Left ventricle myocardium inferior (tissue), 1 donor: ENCODE results near the gene HDAC7. TPM values are rescaled to one million over a fixed set of nuclear protein-coding genes. Genes with fewer than 3 reads are reported as not detected.

Experiments used
- DNase-seq: peaks from one replicate; pipeline ENCODE4 v3.0.0-alpha.2; 2020
- H3K27ac ChIP-seq: fragments of 200-600 bp; replicated peaks from 2 replicates; pipeline ENCODE4 v1.8.0; 2021
- H3K27me3 ChIP-seq: fragments of 200-600 bp; 2 replicates; pipeline ENCODE4 v1.8.0; 2021; ENCODE audit warnings: low read depth
- H3K36me3 ChIP-seq: fragments of 200-600 bp; 2 replicates; pipeline ENCODE4 v1.8.0; 2021
- H3K4me1 ChIP-seq: fragments of 200-600 bp; 2 replicates; pipeline ENCODE4 v1.8.0; 2021
- H3K4me3 ChIP-seq: fragments of 200-600 bp; 2 replicates; pipeline ENCODE4 v1.8.0; 2021; ENCODE audit warnings: mild to moderate bottlenecking, moderate library complexity
- H3K9me3 ChIP-seq: fragments of 200-600 bp; replicated peaks from 2 replicates; pipeline ENCODE4 v1.8.0; 2021
- CTCF ChIP-seq: fragments of 200-600 bp; IDR thresholded peaks from 2 replicates; pipeline ENCODE4 v1.8.0; 2021; ENCODE audit warnings: antibody characterized with exemption, mild to moderate bottlenecking, borderline replicate concordance
- intact Hi-C: fragments of 100-400 bp; cut with micrococcal nuclease; formaldehyde crosslinking; loops from one replicate; pipeline ENCODE4 v1.11.0; 2022
- total RNA-seq: library from RNA; stranded (reverse); fragmentation: NEBNext Ultra II Directional; extraction: Animal tissue kit (Norgen Biotek cat#: 25700); gene quantifications from one replicate; pipeline ENCODE4 v1.2.1, GENCODE V29; 2021
- donor health status: DM: no; HTN: yes; CAD: no; lungs with severe emphysema.

Gene HDAC7
- total RNA-seq, 1 donor from 2014 or later, result 47.1 TPM

GRCh38 chr12:47863985-47864384, 44.3 kb upstream of the HDAC7 start:
- Histone ChIP-seq H3K36me3 (no peaks in the 10 kb centered on the region), H3K4me1 (no peaks in the 10 kb centered on the region), H3K4me3 (no peak overlapping the region), H3K27ac (no peak overlapping the region), H3K27me3 (no peaks in the 10 kb centered on the region), H3K9me3 (no peaks in the 10 kb centered on the region)
- intact Hi-C loops, result no loop called here
- no peak for TF ChIP-seq CTCF
- no peak for DNase-seq

DNA sequence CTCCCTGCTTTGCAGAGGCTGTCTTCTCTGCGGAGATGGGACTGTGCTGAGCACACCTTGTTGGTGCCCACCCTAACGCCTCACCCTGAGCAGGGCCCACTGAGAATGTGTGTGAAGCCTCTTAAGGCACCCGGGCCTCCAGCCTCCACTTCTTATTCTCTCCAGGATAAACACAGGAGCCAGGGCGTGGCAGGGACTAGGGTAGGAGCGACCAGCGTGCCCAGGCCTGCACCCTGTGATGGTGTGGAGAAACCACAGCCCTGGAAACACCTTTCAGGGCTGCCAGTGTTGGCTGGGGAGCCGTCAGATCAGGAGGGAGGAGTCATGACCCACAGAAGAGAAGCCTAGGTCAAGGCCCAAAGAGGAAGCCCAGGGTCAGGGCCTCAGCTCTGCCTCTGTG, 43.8 kb upstream of the HDAC7 start:
- Histone ChIP-seq H3K4me1 (no peaks in the 10 kb centered on the region), H3K27me3 (no peaks in the 10 kb centered on the region), H3K4me3 (no peak overlapping the region), H3K27ac (no peak overlapping the region), H3K36me3 (no peaks in the 10 kb centered on the region), H3K9me3 (no peaks in the 10 kb centered on the region)
- no peak for TF ChIP-seq CTCF
- intact Hi-C loops, result no loop called here
- DNase-seq, result no peak

DNA sequence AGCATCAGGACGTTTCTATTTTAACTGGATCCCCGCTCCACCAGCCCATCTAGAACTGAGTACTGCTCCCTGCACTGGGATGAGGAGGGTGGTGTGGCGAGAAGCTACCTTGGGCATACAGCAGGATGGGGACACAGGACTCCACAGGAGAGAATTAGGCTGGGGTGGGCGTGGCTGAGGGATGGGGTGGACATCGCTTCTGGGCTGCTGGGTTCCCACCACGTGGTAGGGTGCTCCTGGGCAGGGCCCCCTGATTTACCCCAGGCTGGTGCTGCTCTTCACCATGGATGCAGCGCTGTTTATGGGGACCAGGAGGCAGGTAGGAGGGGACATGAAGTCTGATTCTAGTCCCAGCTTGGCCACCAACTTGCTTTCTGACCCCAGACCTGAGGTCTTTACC, 43.2 kb upstream of the HDAC7 start:
- Histone ChIP-seq H3K4me3 (no peak overlapping the region), H3K4me1 (no peaks in the 10 kb centered on the region), H3K36me3 (no peaks in the 10 kb centered on the region), H3K27me3 (no peaks in the 10 kb centered on the region), H3K27ac (no peak overlapping the region), H3K9me3 (no peaks in the 10 kb centered on the region)
- intact Hi-C loops, result no loop called here
- TF ChIP-seq CTCF, result no peak
- DNase-seq, result no peak

DNA sequence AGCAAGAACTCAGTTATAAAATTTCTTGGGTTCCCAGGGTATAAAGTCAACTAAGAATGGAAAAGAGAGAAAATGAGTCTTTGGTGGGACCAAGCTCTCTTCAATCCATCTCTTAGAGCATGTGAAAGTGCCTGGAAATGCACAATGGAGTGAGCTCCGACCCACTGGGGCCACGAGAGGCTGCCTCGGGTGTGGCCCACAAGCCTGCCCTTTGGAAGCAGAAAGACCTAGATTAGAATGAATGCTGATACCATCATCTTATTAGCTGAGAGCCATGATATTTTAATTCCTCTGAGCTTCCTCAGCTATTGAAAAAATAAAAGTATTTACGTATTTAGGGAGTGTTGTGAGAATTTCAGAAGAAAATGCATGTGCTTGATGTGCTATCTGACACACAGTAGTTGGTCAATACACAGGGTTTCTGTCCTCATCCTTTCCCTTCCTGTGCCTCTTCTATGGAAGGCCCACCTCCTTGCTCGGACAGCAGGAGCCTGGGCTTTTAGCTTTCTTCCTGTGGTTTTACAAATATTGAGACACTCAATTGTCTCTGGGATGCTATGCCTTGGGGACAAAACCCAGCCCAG, 42.6 kb upstream of the HDAC7 start:
- Histone ChIP-seq H3K27me3 (no peaks in the 10 kb centered on the region), H3K4me3 (no peak overlapping the region), H3K36me3 (no peaks in the 10 kb centered on the region), H3K27ac (no peak overlapping the region), H3K4me1 (no peaks in the 10 kb centered on the region), H3K9me3 (no peaks in the 10 kb centered on the region)
- no peak for DNase-seq
- no peak for TF ChIP-seq CTCF
- intact Hi-C loops, result no loop called here

DNA sequence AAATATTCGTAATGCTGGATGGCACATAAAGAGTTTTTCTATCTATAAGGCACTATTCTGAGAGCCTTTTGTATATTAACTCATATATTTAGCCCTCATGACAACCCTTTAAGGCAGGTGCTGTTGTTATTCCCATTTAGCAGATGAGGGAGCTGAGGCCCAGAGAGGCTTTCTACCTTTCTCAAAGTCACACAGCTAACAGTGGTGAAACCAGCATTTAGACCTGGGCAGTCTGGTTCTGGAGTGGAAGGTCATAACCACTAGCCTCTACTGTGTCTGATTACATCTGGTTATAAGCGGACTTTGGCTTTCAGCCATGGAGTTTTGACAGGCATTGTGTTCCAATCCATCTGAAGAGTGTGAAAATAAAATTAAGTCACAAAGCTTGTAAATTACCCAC, 41.2 kb upstream of the HDAC7 start:
- intact Hi-C loops, result no loop called here
- H3K4me3 ChIP-seq, result no peak overlapping the region
- no peak for DNase-seq
- H3K27me3 ChIP-seq, result no peaks in the 10 kb centered on the region
- no peaks in the 10 kb centered on the region for H3K4me1 ChIP-seq
- H3K9me3 ChIP-seq, result no peaks in the 10 kb centered on the region
- no peak overlapping the region for H3K27ac ChIP-seq
- TF ChIP-seq CTCF, result no peak
- H3K36me3 ChIP-seq, result no peaks in the 10 kb centered on the region
